Activated CD4-positive, alpha-beta memory T cell treated with anti-CD3 and anti-CD28 coated beads, Interleukin-2, amount 10 ng/mL, durations not matched to agents 7 days and 5 days (primary cell): ENCODE results near the gene AGAP1. TPM values are rescaled to one million over a fixed set of nuclear protein-coding genes. Genes with fewer than 3 reads are reported as not detected.

Source experiments
- CTCF ChIA-PET: fragments of 350-600 bp; sonication (Branson Sonifier 250); formaldehyde crosslinking; loops from one replicate; lab custom pipeline; 2021; ENCODE audit warnings: antibody characterized with exemption, inconsistent platforms; lab: Charles Lee
- POLR2A ChIA-PET: fragments of 350-600 bp; sonication (Branson Sonifier 250); formaldehyde crosslinking; loops from one replicate; lab custom pipeline; 2021; ENCODE audit warnings: antibody characterized with exemption; lab: Charles Lee
- DNase-seq: peaks from one replicate; pipeline ENCODE4 v3.0.0-alpha.2; 2020
- H3K27ac Mint-ChIP-seq: one replicate; pipeline ENCODE4 v1.8.0; 2021; ENCODE audit warnings: mild to moderate bottlenecking, mixed read lengths
- H3K27me3 Mint-ChIP-seq: one replicate; pipeline ENCODE4 v1.8.0; 2021; ENCODE audit warnings: mixed read lengths
- H3K36me3 Mint-ChIP-seq: one replicate; pipeline ENCODE4 v1.8.0; 2021; ENCODE audit warnings: low read depth, mixed read lengths
- H3K4me1 Mint-ChIP-seq: one replicate; pipeline ENCODE4 v1.8.0; 2021; ENCODE audit warnings: mixed read lengths
- H3K4me3 Mint-ChIP-seq: one replicate; pipeline ENCODE4 v1.8.0; 2021; ENCODE audit warnings: mild to moderate bottlenecking, mixed read lengths
- H3K9me3 Mint-ChIP-seq: one replicate; pipeline ENCODE4 v1.8.0; 2021; ENCODE audit warnings: mixed read lengths
- total RNA-seq, 2 experiments: library from RNA; stranded (reverse); gene quantifications; one replicate each; pipeline ENCODE4 v1.2.3, GENCODE V29; 2021

The AGAP1 gene
- total RNA-seq, 2 experiments from 2014 or later = 1.1 to 1.2 TPM

GRCh38 chr2:235566931-235567495 lies 73.2 kb downstream of the AGAP1 start:
- Mint-ChIP-seq H3K27ac (no peak overlapping the region), H3K4me1 (peaks cover 2% of the 10 kb centered on the region), H3K27me3 (peaks cover 2% of the 10 kb centered on the region), H3K9me3 (no peaks in the 10 kb centered on the region), H3K4me3 (no peak overlapping the region), H3K36me3 (no peaks in the 10 kb centered on the region)
- no peak for DNase-seq
- POLR2A ChIA-PET = no interaction called here
- CTCF ChIA-PET = interaction anchor here (1.4 kb wide), 1 partner anchor 27 kb away, joined by 3 read pairs; no protein-coding TSS in a partner anchor

- Mint-ChIP-seq H3K4me1 (peaks cover 2% of the 10 kb centered on the region), H3K27me3 (peaks cover 2% of the 10 kb centered on the region), H3K4me3 (no peak overlapping the region), H3K9me3 (no peaks in the 10 kb centered on the region), H3K27ac (no peak overlapping the region), H3K36me3 (no peaks in the 10 kb centered on the region)
- ChIA-PET POLR2A (no interaction called here), CTCF (no interaction called here)
- DNase-seq = no peak
Measured at GRCh38 chr2:235567842-235568241, 74.0 kb downstream of the AGAP1 start.

GRCh38 chr2:235568431-235568830 lies 74.6 kb downstream of the AGAP1 start:
- H3K4me1 Mint-ChIP-seq = peaks cover 2% of the 10 kb centered on the region
- no peaks in the 10 kb centered on the region for H3K36me3 Mint-ChIP-seq
- no peak overlapping the region for H3K4me3 Mint-ChIP-seq
- H3K27ac Mint-ChIP-seq = no peak overlapping the region
- ChIA-PET CTCF (no interaction called here), POLR2A (no interaction called here)
- H3K27me3 Mint-ChIP-seq = peaks cover 2% of the 10 kb centered on the region
- H3K9me3 Mint-ChIP-seq = no peaks in the 10 kb centered on the region
- DNase-seq = no peak

GRCh38 chr2:235569837-235570236 lies 76.0 kb downstream of the AGAP1 start:
- DNase-seq = no peak
- H3K27me3 Mint-ChIP-seq = peaks cover 2% of the 10 kb centered on the region
- peaks cover 2% of the 10 kb centered on the region for H3K4me1 Mint-ChIP-seq
- no peak overlapping the region for H3K4me3 Mint-ChIP-seq
- H3K9me3 Mint-ChIP-seq = no peaks in the 10 kb centered on the region
- ChIA-PET CTCF (no interaction called here), POLR2A (no interaction called here)
- no peak overlapping the region for H3K27ac Mint-ChIP-seq
- no peaks in the 10 kb centered on the region for H3K36me3 Mint-ChIP-seq

- no peak for DNase-seq
- H3K27me3 Mint-ChIP-seq = peaks cover 2% of the 10 kb centered on the region
- H3K27ac Mint-ChIP-seq = no peak overlapping the region
- CTCF ChIA-PET = no interaction called here
- H3K4me1 Mint-ChIP-seq = peaks cover 2% of the 10 kb centered on the region
- POLR2A ChIA-PET = no interaction called here
- no peaks in the 10 kb centered on the region for H3K9me3 Mint-ChIP-seq
- H3K4me3 Mint-ChIP-seq = no peak overlapping the region
- no peaks in the 10 kb centered on the region for H3K36me3 Mint-ChIP-seq
Measured at GRCh38 chr2:235570256-235570655, 76.4 kb downstream of the AGAP1 start.

- ChIA-PET POLR2A (no interaction called here), CTCF (no interaction called here)
- peaks cover 2% of the 10 kb centered on the region for H3K27me3 Mint-ChIP-seq
- H3K9me3 Mint-ChIP-seq = no peaks in the 10 kb centered on the region
- H3K4me3 Mint-ChIP-seq = no peak overlapping the region
- H3K36me3 Mint-ChIP-seq = no peaks in the 10 kb centered on the region
- H3K27ac Mint-ChIP-seq = no peak overlapping the region
- DNase-seq = no peak
- H3K4me1 Mint-ChIP-seq = peaks cover 2% of the 10 kb centered on the region
Measured at GRCh38 chr2:235570966-235571692, 77.3 kb downstream of the AGAP1 start.

- no peaks in the 10 kb centered on the region for H3K9me3 Mint-ChIP-seq
- H3K4me3 Mint-ChIP-seq = no peak overlapping the region
- DNase-seq = no peak
- no peaks in the 10 kb centered on the region for H3K36me3 Mint-ChIP-seq
- H3K27ac Mint-ChIP-seq = no peak overlapping the region
- no peaks in the 10 kb centered on the region for H3K4me1 Mint-ChIP-seq
- H3K27me3 Mint-ChIP-seq = no peaks in the 10 kb centered on the region
- CTCF ChIA-PET = no interaction called here
- POLR2A ChIA-PET = no interaction called here
Measured at GRCh38 chr2:235572592-235572991, 78.7 kb downstream of the AGAP1 start.

GRCh38 chr2:235573331-235574221 lies 79.7 kb downstream of the AGAP1 start:
- POLR2A ChIA-PET = no interaction called here
- DNase-seq = no peak
- no peaks in the 10 kb centered on the region for H3K4me1 Mint-ChIP-seq
- CTCF ChIA-PET = no interaction called here
- no peak overlapping the region for H3K27ac Mint-ChIP-seq
- no peaks in the 10 kb centered on the region for H3K36me3 Mint-ChIP-seq
- no peaks in the 10 kb centered on the region for H3K27me3 Mint-ChIP-seq
- no peaks in the 10 kb centered on the region for H3K9me3 Mint-ChIP-seq
- no peak overlapping the region for H3K4me3 Mint-ChIP-seq

GRCh38 chr2:235575431-235575830 lies 81.6 kb downstream of the AGAP1 start:
- POLR2A ChIA-PET = no interaction called here
- no peaks in the 10 kb centered on the region for H3K9me3 Mint-ChIP-seq
- CTCF ChIA-PET = no interaction called here

GRCh38 chr2:235575904-235576303 lies 82.1 kb downstream of the AGAP1 start:
- Mint-ChIP-seq H3K27ac (no peak overlapping the region), H3K4me3 (no peak overlapping the region), H3K36me3 (no peaks in the 10 kb centered on the region), H3K4me1 (no peaks in the 10 kb centered on the region), H3K9me3 (no peaks in the 10 kb centered on the region), H3K27me3 (no peaks in the 10 kb centered on the region)
- DNase-seq = no peak
- CTCF ChIA-PET = no interaction called here
- POLR2A ChIA-PET = no interaction called here

More at GRCh38 chr2:235575431-235575830, 81.6 kb downstream of the AGAP1 start:
- H3K27ac Mint-ChIP-seq = no peak overlapping the region
- H3K4me3 Mint-ChIP-seq = no peak overlapping the region
- no peaks in the 10 kb centered on the region for H3K27me3 Mint-ChIP-seq
- no peak for DNase-seq
- no peaks in the 10 kb centered on the region for H3K4me1 Mint-ChIP-seq
- no peaks in the 10 kb centered on the region for H3K36me3 Mint-ChIP-seq

- Mint-ChIP-seq H3K36me3 (no peaks in the 10 kb centered on the region), H3K4me1 (no peaks in the 10 kb centered on the region), H3K4me3 (no peak overlapping the region), H3K27me3 (no peaks in the 10 kb centered on the region), H3K9me3 (no peaks in the 10 kb centered on the region), H3K27ac (no peak overlapping the region)
- DNase-seq = no peak
- CTCF ChIA-PET = no interaction called here
- POLR2A ChIA-PET = no interaction called here
Measured at GRCh38 chr2:235576337-235576910, 82.6 kb downstream of the AGAP1 start.

GRCh38 chr2:235577404-235578330 lies 83.8 kb downstream of the AGAP1 start:
- no peaks in the 10 kb centered on the region for H3K36me3 Mint-ChIP-seq
- POLR2A ChIA-PET = no interaction called here
- no peaks in the 10 kb centered on the region for H3K9me3 Mint-ChIP-seq
- CTCF ChIA-PET = interaction anchor here (1.3 kb wide), 1 partner anchor 169 kb away, joined by 4 read pairs; no protein-coding TSS in a partner anchor
- no peak overlapping the region for H3K4me3 Mint-ChIP-seq
- H3K27me3 Mint-ChIP-seq = no peaks in the 10 kb centered on the region
- no peaks in the 10 kb centered on the region for H3K4me1 Mint-ChIP-seq
- no peak overlapping the region for H3K27ac Mint-ChIP-seq
- DNase-seq = no peak
